Measurements from ENCODE around the gene RELN.
"Not testable (repeated sequence)": the region's sequence is repeated elsewhere in the genome, so short reads cannot be mapped to it uniquely, and the experiment has no call there.

Gene RELN

GRCh38 chr7:103989200-103989784 lies at the start of gene RELN:
Gene RELN, minus strand, starts transcription at chr7:103989658. Its CDS starts 302 bp downstream, at chr7:103989356.
- DNase-seq, result peak in 1 of 51 donors; percentile 15

- DNase-seq, result no peak
Measured at GRCh38 chr7:104038136-104038535, 48.7 kb upstream of the RELN start.

DNA sequence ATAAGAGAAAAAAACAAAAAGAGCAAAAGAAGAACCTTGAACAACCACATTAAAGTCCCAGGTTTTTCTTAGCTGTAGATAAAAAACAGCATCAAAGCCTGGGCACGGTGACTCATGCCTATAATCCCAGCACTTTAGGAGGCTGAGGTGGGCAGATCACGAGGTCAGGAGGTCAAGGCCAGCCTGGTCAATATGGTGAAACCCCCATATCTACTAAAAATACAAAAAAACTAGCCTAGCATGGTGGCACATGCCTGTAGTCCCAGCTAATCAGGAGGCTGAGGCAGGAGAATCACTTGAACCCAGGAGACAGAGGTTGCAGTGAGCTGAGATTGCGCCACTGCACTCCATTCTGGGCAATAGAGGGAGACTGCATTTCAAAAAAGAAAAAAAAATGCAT lies 47.4 kb upstream of the RELN start:
- not testable (repeated sequence) for DNase-seq

DNA sequence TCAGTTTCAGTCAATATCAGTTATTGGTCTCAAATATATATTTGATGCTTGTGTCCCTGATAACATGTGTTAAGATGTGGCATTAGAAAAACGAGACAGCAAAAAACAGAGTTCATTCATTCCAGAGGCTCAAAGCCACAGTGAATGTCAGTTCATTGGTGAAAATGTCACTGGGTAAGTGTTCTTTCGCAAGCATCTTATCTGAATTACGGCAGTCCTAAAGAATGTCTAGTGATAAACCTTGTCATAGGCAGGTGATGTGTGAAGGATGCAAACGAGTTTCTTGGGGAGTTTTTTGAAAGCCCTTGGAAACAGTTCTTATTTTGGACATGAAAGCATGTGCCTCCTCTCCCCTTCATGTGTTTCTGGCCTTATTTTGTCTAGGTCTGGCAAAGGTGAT lies 45.9 kb upstream of the RELN start:
- DNase-seq, result no peak

GRCh38 chr7:104034679-104035078 lies 45.2 kb upstream of the RELN start:
- DNase-seq, result no peak

DNA sequence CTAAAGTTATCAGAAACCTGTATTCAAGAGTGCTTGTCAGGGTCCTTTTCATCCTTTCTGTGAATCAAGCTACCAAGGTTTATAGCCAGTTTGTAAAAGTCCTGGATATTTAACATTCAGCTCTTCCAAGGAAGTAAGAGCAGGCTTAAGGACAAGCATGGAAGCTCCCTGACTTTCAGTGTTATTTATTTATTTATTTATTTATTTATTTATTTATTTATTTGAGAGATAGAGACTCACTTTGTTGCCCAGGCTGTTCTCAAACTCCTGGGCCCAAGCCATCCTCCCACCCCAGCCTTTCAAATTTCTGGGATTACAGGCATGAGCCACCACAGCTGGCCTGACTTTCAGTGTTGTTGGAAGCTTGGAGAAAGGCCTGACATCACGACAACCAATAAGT lies 44.4 kb upstream of the RELN start:
- no peak for DNase-seq

DNA sequence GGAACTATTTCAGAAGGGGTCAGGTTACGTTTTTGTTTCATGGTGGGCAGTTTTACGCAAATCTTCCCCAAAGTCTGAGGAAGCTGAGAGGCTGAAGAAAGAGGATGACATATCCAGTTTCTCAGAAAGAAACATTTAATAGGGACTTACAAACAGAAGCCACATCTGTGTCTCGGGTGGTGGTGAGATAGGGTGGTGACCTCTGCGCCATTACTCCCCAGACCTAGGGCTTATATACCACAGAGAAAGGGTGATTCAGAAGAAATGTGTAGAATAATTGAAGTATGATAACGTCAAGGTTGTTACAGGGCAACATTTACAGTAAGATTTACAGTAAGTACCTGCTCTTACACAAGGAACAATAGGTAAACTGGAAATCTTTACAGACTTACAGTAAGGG lies 43.0 kb upstream of the RELN start:
- no peak for DNase-seq

DNA sequence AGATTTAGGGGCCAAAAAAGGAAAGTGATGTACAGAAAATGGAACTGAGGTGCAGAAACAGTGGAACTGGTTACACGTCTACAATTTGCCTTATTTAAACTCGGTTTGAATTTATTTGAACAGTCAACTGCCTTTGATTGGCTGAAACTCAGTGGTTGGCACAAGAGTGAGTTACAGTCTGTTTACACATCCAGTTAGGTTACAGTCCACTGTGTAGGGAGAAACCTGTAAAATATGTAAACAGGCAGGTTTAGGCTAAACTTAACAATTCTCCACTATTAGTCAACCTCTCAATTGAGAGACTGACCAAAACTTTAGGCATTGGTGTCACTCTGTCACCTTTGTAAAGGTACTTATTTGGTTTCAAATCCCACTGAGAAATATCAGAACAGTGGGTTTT lies 40.3 kb upstream of the RELN start:
- no peak for DNase-seq

DNA sequence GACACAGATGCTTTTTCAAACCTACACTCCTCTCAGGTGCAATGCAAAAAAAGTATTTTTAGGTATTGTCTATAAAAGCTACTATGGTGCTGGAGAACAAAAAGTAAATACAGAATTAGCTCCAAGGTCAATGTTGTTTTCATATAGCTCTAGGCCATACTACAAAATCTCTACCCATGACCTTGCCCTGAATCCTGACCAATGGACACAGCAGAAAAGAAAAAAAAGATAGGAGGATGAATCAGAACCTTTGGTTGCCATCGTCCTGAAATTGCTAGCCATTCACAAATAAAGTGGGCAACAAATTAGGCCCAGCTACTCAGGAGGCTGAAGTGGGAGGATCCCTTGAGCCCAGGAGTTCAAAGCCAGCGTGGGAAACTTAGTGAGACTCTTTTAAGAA lies 35.2 kb upstream of the RELN start:
- DNase-seq, result no peak

DNA sequence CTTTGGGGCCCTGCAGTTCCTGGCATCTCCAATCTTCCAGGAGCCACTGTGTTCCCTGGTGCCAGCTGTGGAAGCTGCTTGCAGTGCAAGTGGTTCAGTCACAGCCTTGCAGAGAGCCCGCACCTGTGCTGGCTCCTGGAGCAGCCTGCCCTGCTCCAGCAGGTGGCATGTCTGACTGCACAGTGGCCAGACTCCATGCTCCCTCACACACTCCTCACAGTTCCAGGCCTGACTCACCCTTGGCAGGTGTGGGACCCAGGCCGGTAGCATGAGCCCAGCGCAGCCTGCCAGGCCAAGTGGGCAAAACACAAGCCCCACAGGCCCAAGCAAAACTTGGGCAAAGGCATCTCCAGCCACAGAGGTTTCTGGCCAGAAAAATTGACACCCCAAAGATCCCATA lies 33.6 kb upstream of the RELN start:
- DNase-seq, result no peak

DNA sequence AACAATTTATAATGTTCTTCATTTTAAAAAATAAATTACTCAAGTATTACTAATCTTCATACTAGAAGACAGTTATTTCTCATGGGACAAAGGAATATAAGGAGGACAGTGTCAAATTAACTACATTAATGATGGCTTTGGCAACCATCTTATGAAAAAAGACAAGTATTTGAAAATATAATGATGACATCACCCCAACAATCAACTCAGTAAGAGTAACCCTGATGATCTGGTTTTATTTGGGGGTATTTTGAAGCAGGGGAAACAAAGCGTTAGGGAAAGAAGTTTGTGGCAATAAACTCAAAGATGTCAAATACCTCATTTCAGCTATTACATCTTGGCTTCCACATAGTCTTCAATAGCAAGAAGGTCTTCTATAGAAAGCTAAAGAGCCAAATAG lies 29.0 kb upstream of the RELN start:
- no peak for DNase-seq

GRCh38 chr7:104017001-104017400 lies 27.5 kb upstream of the RELN start:
- DNase-seq, result no peak

DNA sequence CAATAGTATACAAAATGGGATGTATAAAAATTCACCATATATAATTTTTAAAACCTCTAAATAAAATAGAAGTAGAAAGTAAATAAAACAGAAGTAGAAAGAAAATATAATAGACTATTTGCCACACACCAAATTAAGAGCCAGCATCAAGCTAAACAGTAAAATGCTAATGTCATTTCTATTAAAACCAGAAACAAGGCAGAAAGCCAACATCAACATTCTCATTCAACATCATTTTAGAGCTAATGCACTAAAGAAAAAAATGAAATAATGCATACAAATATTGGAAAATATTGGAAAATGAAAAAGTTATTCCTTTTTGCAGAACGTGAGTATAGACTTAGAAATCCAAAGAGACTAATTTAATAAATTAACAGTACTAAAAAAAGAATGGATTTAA lies 23.4 kb upstream of the RELN start:
- DNase-seq, result no peak

- DNase-seq, result no peak
Measured at GRCh38 chr7:104011829-104012228, 22.4 kb upstream of the RELN start.

DNA sequence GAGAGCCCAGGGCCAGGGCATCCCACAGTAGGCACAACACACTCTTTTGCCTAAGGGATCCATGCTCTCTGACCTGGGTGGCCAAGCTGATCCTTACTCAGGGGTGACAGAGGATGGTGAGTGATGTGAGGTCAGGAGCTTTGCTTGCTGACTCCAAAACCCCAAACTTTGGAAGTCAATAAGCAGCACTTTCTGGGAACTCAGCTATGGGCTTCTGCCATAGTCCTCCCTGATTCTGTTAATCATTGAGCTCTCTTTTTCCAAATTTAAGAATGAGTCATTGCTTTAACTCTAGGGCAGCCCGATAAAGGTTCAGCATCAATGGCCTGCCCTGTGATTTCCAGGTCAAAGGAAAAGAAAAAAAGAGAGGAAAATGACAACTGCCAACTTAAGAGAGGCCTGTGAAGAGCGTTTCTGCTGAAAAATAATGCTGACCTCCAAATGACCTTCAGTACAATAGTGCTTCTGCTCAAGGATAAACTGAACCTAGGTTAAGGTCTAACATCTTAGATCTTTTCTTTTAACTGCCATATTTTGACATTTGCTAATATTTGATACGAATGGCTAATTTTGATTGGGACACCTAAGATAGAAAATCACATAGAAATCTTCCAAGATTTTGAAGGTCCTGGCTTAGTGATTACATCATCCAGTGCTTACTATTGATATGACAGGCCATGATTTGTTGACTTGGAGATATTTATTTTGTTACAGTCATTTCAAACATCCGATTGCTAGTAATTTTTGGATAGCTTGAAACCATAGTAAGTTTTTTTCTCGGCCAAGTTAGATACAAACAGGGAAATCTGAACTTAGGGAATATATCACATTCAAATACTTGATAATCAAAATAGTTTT lies 20.8 kb upstream of the RELN start:
- DNase-seq, result no peak

- no peak for DNase-seq
Measured at GRCh38 chr7:104008107-104008506, 18.6 kb upstream of the RELN start.

DNA sequence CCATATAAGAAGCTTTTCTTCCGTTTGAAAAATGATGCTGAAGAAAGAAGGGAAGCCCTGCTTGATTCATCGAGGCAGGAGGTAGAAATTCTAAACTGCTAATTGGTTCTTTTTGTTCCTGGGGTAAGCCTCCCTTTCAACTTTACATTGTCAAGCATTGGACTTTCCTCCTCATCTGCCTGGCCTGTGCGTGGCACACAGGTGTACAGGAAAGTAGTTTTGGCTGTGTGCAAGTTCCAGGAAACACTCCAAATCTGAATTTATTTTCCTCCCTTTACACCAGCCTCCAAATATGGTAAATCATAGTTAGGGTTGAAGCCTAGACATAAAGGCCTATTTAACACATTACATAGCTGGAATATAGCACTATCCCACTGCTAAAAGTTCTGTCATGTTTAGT lies 18.2 kb upstream of the RELN start:
- no peak for DNase-seq

GRCh38 chr7:104005197-104005596 lies 15.7 kb upstream of the RELN start:
- DNase-seq, result no peak

GRCh38 chr7:103996639-103997038 lies 7.2 kb upstream of the RELN start:
- DNase-seq, result no peak

- DNase-seq, result no peak
Measured at GRCh38 chr7:103996017-103996551, 6.6 kb upstream of the RELN start.

- DNase-seq, result no peak
Measured at GRCh38 chr7:103995554-103995953, 6.1 kb upstream of the RELN start.

GRCh38 chr7:103993551-103993950 lies 4.1 kb upstream of the RELN start:
- DNase-seq, result no peak

GRCh38 chr7:103991406-103991805 lies 1.9 kb upstream of the RELN start:
- DNase-seq, result no peak

Measured in hypothalamus (tissue), 51 donors.